Osteoblast (primary cell): ENCODE results near the gene GAPVD1. TPM values are rescaled to one million over a fixed set of nuclear protein-coding genes. Genes with fewer than 3 reads are reported as not detected.
A peak's percentile ranks its signal among the peaks of the same experiment; 100 is the strongest.

Experiments
- DNase-seq: peaks from one replicate; pipeline ENCODE4 v3.0.0; 2011; ENCODE audit warnings: low spot score, mixed read lengths; ENCODE audit not compliant: insufficient read length; ENCODE audit errors: missing footprints
- H2AFZ ChIP-seq: 2 replicates; pipeline ENCODE4 v1.6.0; 2011; ENCODE audit warnings: mild to moderate bottlenecking, low read length
- H3K27ac ChIP-seq: 2 replicates; pipeline ENCODE4 v1.5.1; 2011; ENCODE audit warnings: mild to moderate bottlenecking, low read depth, low read length, moderate library complexity
- H3K27me3 ChIP-seq: 2 replicates; pipeline ENCODE4 v1.6.0; 2012; ENCODE audit warnings: mild to moderate bottlenecking, control low read depth, inconsistent platforms, low read length, moderate library complexity; ENCODE audit not compliant: insufficient read depth
- H3K36me3 ChIP-seq: 2 replicates; pipeline ENCODE4 v1.5.1; 2011; ENCODE audit warnings: mild to moderate bottlenecking, low read length, control low read depth, moderate library complexity; ENCODE audit not compliant: insufficient read depth
- H3K4me1 ChIP-seq: 2 replicates; pipeline ENCODE4 v1.5.1; 2011; ENCODE audit warnings: mild to moderate bottlenecking, low read length, control low read depth, moderate library complexity; ENCODE audit not compliant: insufficient read depth
- H3K4me2 ChIP-seq: 2 replicates; pipeline ENCODE4 v1.6.0; 2011; ENCODE audit warnings: mild to moderate bottlenecking, low read length; ENCODE audit not compliant: insufficient read depth
- H3K4me3 ChIP-seq: fragments of 200-600 bp; sonication (generic); 3 replicates; pipeline ENCODE4 v1.5.1; 2012; ENCODE audit warnings: mild to moderate bottlenecking, low read length, inconsistent platforms; ENCODE audit not compliant: insufficient read depth
- H3K79me2 ChIP-seq: 2 replicates; pipeline ENCODE4 v1.6.0; 2012; ENCODE audit warnings: mild to moderate bottlenecking, low read length, control low read depth, inconsistent platforms; ENCODE audit not compliant: insufficient read depth
- H3K9me3 ChIP-seq: 2 replicates; pipeline ENCODE4 v1.5.1; 2011; ENCODE audit warnings: low read depth, low read length, control low read depth
- H4K20me1 ChIP-seq: 2 replicates; pipeline ENCODE4 v1.6.0; 2012; ENCODE audit warnings: mild to moderate bottlenecking, low read length, control low read depth; ENCODE audit not compliant: insufficient read depth
- total RNA-seq: library from RNA; depleted of rRNA; stranded (reverse); fragments of >200 nt; gene quantifications from 2 replicates; pipeline ENCODE4 v1.2.3, GENCODE V29; 2012
- TF ChIP-seq, protein P1 (sequence below): IDR thresholded peaks from 2 replicates; pipeline ENCODE4 v1.5.1; 2011; ENCODE audit warnings: mild to moderate bottlenecking, low read depth, low read length, moderate library complexity; ENCODE audit errors: extremely low read depth

GAPVD1 gene
- total RNA-seq, 1 donor, result 80.3 TPM

DNA sequence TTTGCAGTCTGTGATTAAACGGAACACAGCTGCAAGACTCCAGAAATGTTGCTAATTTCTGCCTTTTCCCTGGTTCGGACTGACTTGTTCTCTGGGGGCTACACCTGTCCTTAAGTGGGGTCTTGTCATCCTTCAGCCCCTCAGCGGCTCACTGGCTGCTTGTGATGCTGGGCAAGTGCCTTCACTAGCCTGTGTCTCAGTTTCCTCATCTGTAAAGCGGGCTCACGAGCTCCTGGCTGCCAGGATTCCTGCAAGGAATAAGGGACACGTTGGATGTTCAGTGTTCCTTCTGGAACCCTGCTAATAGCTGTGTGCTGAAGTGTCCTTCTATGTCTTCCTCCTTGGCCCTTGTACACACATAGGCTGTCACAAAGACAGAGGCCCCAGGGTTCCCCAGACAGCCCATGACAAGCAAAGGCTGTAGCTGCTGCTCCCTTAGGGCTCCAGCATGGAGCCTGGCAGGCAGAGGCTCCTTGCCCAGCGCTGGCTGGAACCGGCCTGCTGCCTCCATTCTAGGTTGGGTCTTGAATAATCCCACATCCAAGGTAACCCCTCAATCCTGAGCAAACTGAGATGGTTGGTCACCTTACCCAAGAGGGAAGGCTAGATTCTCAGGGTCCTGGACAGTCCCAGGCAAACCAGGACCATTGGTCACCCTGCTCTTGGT, 116.1 kb downstream of the GAPVD1 start:
- Histone ChIP-seq H3K27me3 (peaks cover 25% of the 10 kb centered on the region), H3K9me3 (no peaks in the 10 kb centered on the region)

GRCh38 chr9:125378778-125379177, 117.2 kb downstream of the GAPVD1 start:
- Histone ChIP-seq H3K4me1 (peaks cover 4% of the 10 kb centered on the region), H3K79me2 (no peaks in the 10 kb centered on the region), H2AFZ (no peak overlapping the region), H3K4me2 (no peak overlapping the region), H3K27me3 (peaks cover 25% of the 10 kb centered on the region), H3K36me3 (no peaks in the 10 kb centered on the region), H4K20me1 (no peaks in the 10 kb centered on the region), H3K4me3 (no peak overlapping the region), H3K27ac (no peak overlapping the region), H3K9me3 (no peaks in the 10 kb centered on the region)
- TF ChIP-seq, protein P1, sequence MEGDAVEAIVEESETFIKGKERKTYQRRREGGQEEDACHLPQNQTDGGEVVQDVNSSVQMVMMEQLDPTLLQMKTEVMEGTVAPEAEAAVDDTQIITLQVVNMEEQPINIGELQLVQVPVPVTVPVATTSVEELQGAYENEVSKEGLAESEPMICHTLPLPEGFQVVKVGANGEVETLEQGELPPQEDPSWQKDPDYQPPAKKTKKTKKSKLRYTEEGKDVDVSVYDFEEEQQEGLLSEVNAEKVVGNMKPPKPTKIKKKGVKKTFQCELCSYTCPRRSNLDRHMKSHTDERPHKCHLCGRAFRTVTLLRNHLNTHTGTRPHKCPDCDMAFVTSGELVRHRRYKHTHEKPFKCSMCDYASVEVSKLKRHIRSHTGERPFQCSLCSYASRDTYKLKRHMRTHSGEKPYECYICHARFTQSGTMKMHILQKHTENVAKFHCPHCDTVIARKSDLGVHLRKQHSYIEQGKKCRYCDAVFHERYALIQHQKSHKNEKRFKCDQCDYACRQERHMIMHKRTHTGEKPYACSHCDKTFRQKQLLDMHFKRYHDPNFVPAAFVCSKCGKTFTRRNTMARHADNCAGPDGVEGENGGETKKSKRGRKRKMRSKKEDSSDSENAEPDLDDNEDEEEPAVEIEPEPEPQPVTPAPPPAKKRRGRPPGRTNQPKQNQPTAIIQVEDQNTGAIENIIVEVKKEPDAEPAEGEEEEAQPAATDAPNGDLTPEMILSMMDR, result no peak
- no peak for DNase-seq

More for the DNA sequence above, 116.1 kb downstream of the GAPVD1 start:
- DNase-seq, result no peak
- Histone ChIP-seq H3K79me2 (no peaks in the 10 kb centered on the region), H4K20me1 (no peaks in the 10 kb centered on the region), H3K4me1 (peaks cover 4% of the 10 kb centered on the region), H2AFZ (no peak overlapping the region), H3K36me3 (no peaks in the 10 kb centered on the region), H3K4me3 (no peak overlapping the region), H3K27ac (no peak overlapping the region), H3K4me2 (no peak overlapping the region)
- TF ChIP-seq, protein P1, result no peak

DNA sequence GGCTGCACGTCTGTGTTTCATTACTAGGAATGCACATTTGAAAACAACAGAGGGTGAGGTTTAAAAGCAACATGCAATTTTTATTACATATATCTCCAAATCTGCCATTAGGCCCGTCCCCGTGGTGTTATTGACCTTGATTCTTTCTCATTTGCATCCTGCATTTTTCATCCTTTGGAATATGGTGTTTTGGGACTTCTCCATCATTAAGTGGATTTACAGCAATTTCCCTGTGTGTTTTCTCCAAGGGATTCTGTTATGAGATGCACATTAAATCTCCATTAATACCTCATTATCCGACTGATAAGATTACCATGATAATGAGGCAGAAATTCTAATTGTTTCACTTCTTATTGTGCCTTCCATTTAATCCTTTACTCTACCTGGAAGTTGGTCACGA, 117.6 kb downstream of the GAPVD1 start:
- Histone ChIP-seq H3K9me3 (no peaks in the 10 kb centered on the region), H2AFZ (no peak overlapping the region), H4K20me1 (no peaks in the 10 kb centered on the region), H3K79me2 (no peaks in the 10 kb centered on the region), H3K27me3 (peaks cover 25% of the 10 kb centered on the region), H3K36me3 (no peaks in the 10 kb centered on the region), H3K4me3 (no peak overlapping the region), H3K4me2 (no peak overlapping the region), H3K4me1 (peaks cover 4% of the 10 kb centered on the region), H3K27ac (no peak overlapping the region)
- TF ChIP-seq, protein P1, result no peak
- DNase-seq, result no peak

DNA sequence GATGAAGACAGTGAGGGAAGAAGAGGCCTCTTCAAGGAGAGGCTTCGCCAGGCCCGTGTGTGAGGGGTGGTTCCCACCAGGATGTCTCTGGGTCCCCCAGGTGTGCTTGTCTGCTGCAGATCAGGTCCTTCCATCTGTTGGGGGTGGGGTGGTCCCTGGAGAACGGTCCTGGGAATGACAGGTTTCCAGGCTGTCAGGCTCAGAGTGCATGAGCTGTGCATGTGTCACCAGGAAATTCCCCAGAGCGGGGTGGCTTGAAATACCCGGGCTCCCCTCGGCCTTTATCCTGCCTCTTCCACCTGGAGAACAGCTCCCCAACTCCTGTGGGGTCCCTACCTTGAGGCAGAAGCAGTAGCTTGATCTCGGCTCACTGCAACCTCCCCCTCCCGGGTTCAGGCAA, 118.8 kb downstream of the GAPVD1 start:
- Histone ChIP-seq H4K20me1 (no peaks in the 10 kb centered on the region), H3K27ac (no peak overlapping the region), H3K4me3 (no peak overlapping the region), H2AFZ (no peak overlapping the region), H3K4me2 (no peak overlapping the region), H3K36me3 (no peaks in the 10 kb centered on the region), H3K9me3 (no peaks in the 10 kb centered on the region), H3K79me2 (no peaks in the 10 kb centered on the region), H3K27me3 (peaks cover 25% of the 10 kb centered on the region), H3K4me1 (no peaks in the 10 kb centered on the region)
- TF ChIP-seq, protein P1, result no peak
- DNase-seq, result peak; percentile 72
